H1 (cell line): Measurements from ENCODE around the gene NAALADL1. TPM values are rescaled to one million over a fixed set of nuclear protein-coding genes. Genes with fewer than 3 reads are reported as not detected.

Source experiments
- CTCF ChIA-PET: fragments of 300-600 bp; sonication (Branson Sonifier 250); formaldehyde crosslinking; loops from one replicate; lab custom pipeline; 2021; ENCODE audit not compliant: partially characterized antibody; lab: Charles Lee
- POLR2A ChIA-PET: fragments of 300-600 bp; sonication (Branson Sonifier 250); formaldehyde crosslinking; loops from one replicate; lab custom pipeline; 2021; ENCODE audit warnings: inconsistent platforms; ENCODE audit not compliant: partially characterized antibody; lab: Charles Lee
- DNase-seq, 2 experiments: peaks; one replicate each; pipeline versions ENCODE4 v3.0.0 to v3.0.0-alpha.2; 2010 to 2022; ENCODE audit warnings: low spot score in 2 of 2, low read depth in 1 of 2, mixed read lengths in 1 of 2
- FAIRE-seq: peaks from 2 replicates; lab custom pipeline; 2011; peaks lifted over from hg19 to GRCh38; lab: Jason Lieb, UNC
- H2AFZ ChIP-seq: 2 replicates; pipeline ENCODE4 v1.8.1; 2012; ENCODE audit warnings: low read length, inconsistent platforms
- H2AK5ac ChIP-seq: 2 replicates; pipeline ENCODE4 v1.6.1; 2013; ENCODE audit warnings: low read depth, low read length
- H2BK120ac ChIP-seq: replicated peaks from 2 replicates; pipeline ENCODE3; 2013; ENCODE audit warnings: low read depth, low read length, inconsistent platforms
- H2BK12ac ChIP-seq: 2 replicates; pipeline ENCODE4 v1.6.1; 2013; ENCODE audit warnings: low read depth, low read length
- H2BK15ac ChIP-seq: 2 replicates; pipeline ENCODE4 v1.6.1; 2013; ENCODE audit warnings: low read length
- H2BK20ac ChIP-seq: 2 replicates; pipeline ENCODE4 v1.6.1; 2013; ENCODE audit warnings: low read length
- H2BK5ac ChIP-seq: 2 replicates; pipeline ENCODE4 v1.6.1; 2013; ENCODE audit warnings: low read depth, low read length
- H3K14ac ChIP-seq: 2 replicates; pipeline ENCODE4 v1.6.1; 2013; ENCODE audit warnings: inconsistent platforms; ENCODE audit not compliant: insufficient read length
- H3K18ac ChIP-seq: 2 replicates; pipeline ENCODE4 v1.6.1; 2013; ENCODE audit warnings: low read length; ENCODE audit errors: extremely low read depth
- H3K23ac ChIP-seq: 2 replicates; pipeline ENCODE4 v1.6.1; 2013; ENCODE audit warnings: inconsistent platforms; ENCODE audit not compliant: insufficient read length
- H3K23me2 ChIP-seq: 2 replicates; pipeline ENCODE4 v1.6.1; 2013; ENCODE audit warnings: low read depth, low read length
- H3K27ac ChIP-seq: 2 replicates; pipeline ENCODE4 v1.6.1; 2011; ENCODE audit warnings: low read depth, low read length, inconsistent platforms
- H3K27me3 ChIP-seq, 4 experiments: replicated peaks in 1 of 4; 1 replicate in 1 of 4; 2 replicates in 3 of 4; pipeline versions ENCODE4 v1.6.1 to v1.8.1; 2011 to 2013; ENCODE audit warnings: low read length in 3 of 4, mild to moderate bottlenecking in 3 of 4, inconsistent platforms in 2 of 4, mixed read lengths in 2 of 4, moderate library complexity in 1 of 4; ENCODE audit not compliant: control insufficient read depth in 3 of 4, insufficient read depth in 3 of 4; ENCODE audit errors: extremely low read depth in 1 of 4
- H3K36me3 ChIP-seq, 4 experiments: 2 replicates each; pipeline versions ENCODE4 v1.6.1 to v1.8.1; 2011 to 2013; ENCODE audit warnings: mild to moderate bottlenecking in 4 of 4, low read length in 3 of 4, moderate library complexity in 2 of 4, control low read depth in 1 of 4, inconsistent platforms in 1 of 4; ENCODE audit not compliant: insufficient read depth in 4 of 4, control insufficient read depth in 2 of 4
- H3K4ac ChIP-seq: replicated peaks from 2 replicates; pipeline ENCODE3; 2013; ENCODE audit warnings: low read length, low read depth, mixed read lengths, inconsistent platforms; ENCODE audit not compliant: insufficient read length
- H3K4me1 ChIP-seq, 4 experiments: replicated peaks in 1 of 4; 1 replicate in 1 of 4; 2 replicates in 3 of 4; pipeline versions ENCODE4 v1.6.1 to v1.8.1; 2011 to 2013; ENCODE audit warnings: low read length in 3 of 4, inconsistent platforms in 2 of 4, mixed read lengths in 1 of 4; ENCODE audit not compliant: insufficient read depth in 4 of 4, control insufficient read depth in 3 of 4
- H3K4me2 ChIP-seq, 2 experiments: 2 replicates each; pipeline versions ENCODE4 v1.6.1 to v1.8.1; 2011 to 2013; ENCODE audit warnings: low read depth in 2 of 2, low read length in 2 of 2, control low read depth in 1 of 2, inconsistent platforms in 1 of 2, mild to moderate bottlenecking in 1 of 2; ENCODE audit not compliant: insufficient read depth in 1 of 2
- H3K4me3 ChIP-seq, 4 experiments: fragments of 200-600, 300-600 bp in 1 of 4; sonication (generic), shearing (Covaris generic), sonication (Bioruptor Twin) in 1 of 4; 2 replicates each; pipeline versions ENCODE4 v1.5.1 to v1.8.1; 2011 to 2016; ENCODE audit warnings: low read length in 4 of 4, low read depth in 3 of 4, control low read depth in 2 of 4, inconsistent platforms in 2 of 4, mild to moderate bottlenecking in 2 of 4, mixed read lengths in 1 of 4, moderate library complexity in 1 of 4; ENCODE audit not compliant: insufficient read depth in 2 of 4; ENCODE audit errors: extremely low read depth in 1 of 4
- H3K56ac ChIP-seq: replicated peaks from 2 replicates; pipeline ENCODE3; 2013; ENCODE audit warnings: low read depth, mild to moderate bottlenecking, mixed read lengths, low read length, inconsistent platforms; ENCODE audit not compliant: insufficient read length
- H3K79me1 ChIP-seq: 2 replicates; pipeline ENCODE4 v1.6.1; 2013; ENCODE audit warnings: low read depth, low read length, control low read depth
- H3K79me2 ChIP-seq, 2 experiments: 2 replicates each; pipeline versions ENCODE4 v1.6.1 to v1.8.1; 2012 to 2013; ENCODE audit warnings: low read length in 2 of 2, mild to moderate bottlenecking in 2 of 2, inconsistent platforms in 1 of 2; ENCODE audit not compliant: insufficient read depth in 2 of 2, control insufficient read depth in 1 of 2
- H3K9ac ChIP-seq, 4 experiments: replicated peaks in 1 of 4; 1 replicate in 1 of 4; 2 replicates in 3 of 4; pipeline versions ENCODE4 v1.6.1 to v1.8.1; 2011 to 2013; ENCODE audit warnings: low read depth in 3 of 4, low read length in 3 of 4, control low read depth in 2 of 4, mild to moderate bottlenecking in 2 of 4, moderate library complexity in 2 of 4, inconsistent platforms in 1 of 4; ENCODE audit errors: extremely low read depth in 1 of 4
- H3K9me3 ChIP-seq, 2 experiments: 2 replicates each; pipeline versions ENCODE4 v1.6.1 to v1.8.1; 2012 to 2013; ENCODE audit warnings: mild to moderate bottlenecking in 2 of 2, moderate library complexity in 2 of 2, control low read depth in 1 of 2, inconsistent platforms in 1 of 2, low read depth in 1 of 2, low read length in 1 of 2, mixed read lengths in 1 of 2; ENCODE audit not compliant: insufficient read depth in 2 of 2
- H4K20me1 ChIP-seq, 2 experiments: replicated peaks in 1 of 2; 2 replicates each; pipeline versions ENCODE3 to v1.8.1; 2011 to 2013; ENCODE audit warnings: inconsistent platforms in 2 of 2, low read length in 2 of 2, mild to moderate bottlenecking in 1 of 2; ENCODE audit not compliant: insufficient read depth in 2 of 2, control insufficient read depth in 1 of 2
- H4K5ac ChIP-seq: 2 replicates; pipeline ENCODE4 v1.6.1; 2013; ENCODE audit warnings: low read length, low read depth, mixed read lengths, inconsistent platforms; ENCODE audit not compliant: insufficient read length
- H4K8ac ChIP-seq: 2 replicates; pipeline ENCODE4 v1.8.0; 2013; ENCODE audit warnings: mild to moderate bottlenecking, moderate library complexity, low read length, inconsistent platforms; ENCODE audit not compliant: insufficient read depth; ENCODE audit errors: extremely low read depth
- H4K91ac ChIP-seq: replicated peaks from 2 replicates; pipeline ENCODE3; 2013; ENCODE audit warnings: low read length, mixed read lengths, inconsistent platforms; ENCODE audit not compliant: insufficient read length
- CBX8 ChIP-seq: fragments of 300-800, 300-1000 bp; sonication (generic); IDR thresholded peaks from 2 replicates; pipeline ENCODE4 v1.7.1; 2016; ENCODE audit warnings: low read depth, low read length, borderline replicate concordance
- CTBP2 ChIP-seq: IDR thresholded peaks from 2 replicates; pipeline ENCODE4 v1.7.0; 2011; ENCODE audit warnings: borderline replicate concordance, mild to moderate bottlenecking, moderate library complexity, mixed read lengths, low read length; ENCODE audit not compliant: insufficient read depth, insufficient read length
- GTF2F1 ChIP-seq: IDR thresholded peaks from 2 replicates; pipeline ENCODE4 v1.6.1; 2012; ENCODE audit warnings: low read depth, low read length, improper control_type of control experiment, borderline replicate concordance
- KDM5A ChIP-seq: fragments of 200-600 bp; IDR thresholded peaks from 2 replicates; pipeline ENCODE4 v1.7.1; 2012; ENCODE audit warnings: mild to moderate bottlenecking, low read length, inconsistent platforms, mixed read lengths
- NRF1 ChIP-seq: IDR thresholded peaks from 2 replicates; pipeline ENCODE4 v1.6.1; 2011; ENCODE audit warnings: mild to moderate bottlenecking, low read depth, low read length, improper control_type of control experiment
- RBBP5 ChIP-seq: IDR thresholded peaks from 2 replicates; pipeline ENCODE4 v1.7.1; 2012; ENCODE audit warnings: low read depth, mild to moderate bottlenecking, inconsistent platforms, low read length, moderate library complexity, borderline replicate concordance
- SRF ChIP-seq: IDR thresholded peaks from 2 replicates; pipeline ENCODE4 v1.6.1; 2011; ENCODE audit warnings: mild to moderate bottlenecking, low read depth, low read length, moderate library complexity
- TAF7 ChIP-seq: optimal IDR thresholded peaks from 2 replicates; pipeline ENCODE3; 2011; ENCODE audit warnings: low read depth, mild to moderate bottlenecking, inconsistent platforms, low read length, moderate library complexity, borderline replicate concordance
- USF2 ChIP-seq: IDR thresholded peaks from 2 replicates; pipeline ENCODE4 v1.6.1; 2011; ENCODE audit warnings: low read length, improper control_type of control experiment
- WGBS, 2 experiments: shearing (Covaris generic) in 1 of 2; methylation state at CpG; one replicate each; pipeline versions ENCODE4 v1.1.6 to v1.1.7; 2013 to 2015; ENCODE audit warnings: low lambda C conversion rate in 2 of 2, mixed read lengths in 2 of 2, inconsistent platforms in 1 of 2, low coverage in 1 of 2, missing lambda C conversion rate in 1 of 2; ENCODE audit not compliant: insufficient replicate concordance in 2 of 2, insufficient coverage in 1 of 2, insufficient read length in 1 of 2; ENCODE audit errors: extremely low coverage in 1 of 2, missing lambda C conversion rate in 1 of 2; 5-methylcytosine and 5-hydroxymethylcytosine counted together
- polyA plus RNA-seq, 7 experiments: library from polyadenylated mRNA; depleted of rRNA in 3 of 7; stranded (reverse) in 5 of 7; unstranded in 2 of 7; fragments of >200 nt in 5 of 7; fragments of 200-250 nt in 2 of 7; gene quantifications; 1 replicate in 5 of 7; 2 replicates in 1 of 7; 4 replicates in 1 of 7; pipeline versions ENCODE4 v1.2.1 to v1.2.3, GENCODE V29; 2011 to 2013; ENCODE audit warnings: missing spikeins in 2 of 7, mixed read lengths in 2 of 7
- total RNA-seq: library from RNA; stranded (reverse); fragmentation: NEBNext Ultra II Directional; extraction: Animal tissue kit (Norgen Biotek cat#: 25700); gene quantifications from 2 replicates; pipeline ENCODE4 v1.2.1, GENCODE V29; 2021

Gene NAALADL1
- total and polyA plus RNA-seq, 2 of the 8 experiments (the other 6 are each of a cell fraction or from before 2014, with no cell fraction given), result 7.5 to 9.9 TPM

- peak; percentile 80 to 94 for DNase-seq
- CTCF ChIA-PET, result interaction anchor here (1.0 to 4.2 kb wide), 9 partner anchors 9 to 156 kb away, joined by 3 to 12 read pairs (median 3); partner anchors contain the start of genes ARL2 and CDCA5
- TF ChIP-seq GTF2F1, result no peak
- peak; percentile 63 for TF ChIP-seq TAF7
- TF ChIP-seq CBX8, result no peak
- TF ChIP-seq RBBP5, result no peak
- TF ChIP-seq USF2, result no peak
- no peak for TF ChIP-seq SRF
- TF ChIP-seq CTBP2, result no peak
- no peak for TF ChIP-seq NRF1
- TF ChIP-seq KDM5A, result no peak
Measured at GRCh38 chr11:65040847-65041622, 17.3 kb downstream of the NAALADL1 start, which contains the start of gene SAC3D1. Gene SAC3D1 (plus strand): TSS chr11:65041210. CDS start chr11:65041293, 83 bp downstream.

More at GRCh38 chr11:65040847-65041622, 17.3 kb downstream of the NAALADL1 start, which contains the start of gene SAC3D1:
- peaks cover 2% of the 10 kb centered on the region for H3K79me1 ChIP-seq
- peak within 1 kb of the TSS; percentile 98 for H2BK5ac ChIP-seq
- H2BK20ac ChIP-seq, result no peak within 1 kb of the TSS
- no peak within 1 kb of the TSS for H2BK15ac ChIP-seq
- peak within 1 kb of the TSS; percentile 86 to 94 (median 92) for H3K9ac ChIP-seq
- no peak within 1 kb of the TSS for H3K23ac ChIP-seq
- peak within 1 kb of the TSS; percentile 83 for H3K56ac ChIP-seq
- peak within 1 kb of the TSS; percentile 48 to 93 (median 80) for H3K4me3 ChIP-seq
- 3% methylated on average over 63 of the region's 91 CpGs; no CpG with 5 or more reads in 1 of the 2 experiments for WGBS, 2 experiments
- H3K36me3 ChIP-seq, result peaks cover 3 to 12% (median 6%) of the 10 kb centered on the region in 4 experiments; a peak in 4 of 8 replicates
- H4K8ac ChIP-seq, result peak within 1 kb of the TSS; percentile 96
- peak within 1 kb of the TSS; percentile 12; the same call in 1 of the 2 replicates for H2BK12ac ChIP-seq
- H3K79me2 ChIP-seq, result peaks cover 0 to 16% of the 10 kb centered on the region in 2 experiments; a peak in 2 of 4 replicates
- peak within 1 kb of the TSS; percentile 71; the same call in 1 of the 2 replicates for H2AFZ ChIP-seq
- peak within 1 kb of the TSS; percentile 85; the same call in 1 of the 2 replicates for H3K27ac ChIP-seq
- FAIRE-seq, result peak; percentile 66
- peak within 1 kb of the TSS; percentile 93 for H3K18ac ChIP-seq
- no peak within 1 kb of the TSS for H3K14ac ChIP-seq
- H3K4ac ChIP-seq, result peak within 1 kb of the TSS; percentile 78
- peak within 1 kb of the TSS; percentile 74 for H4K5ac ChIP-seq
- POLR2A ChIA-PET, result interaction anchor here (0.6 to 3.5 kb wide), 19 partner anchors 9 to 252 kb away, joined by 3 to 10 read pairs (median 4); partner anchors contain the start of genes ARL2, CDCA5, MEN1 and SNX15
- H4K91ac ChIP-seq, result no peak within 1 kb of the TSS
- no peak within 1 kb of the TSS for H2BK120ac ChIP-seq
- no peaks in the 10 kb centered on the region for H3K9me3 ChIP-seq
- H3K4me1 ChIP-seq, result no peaks in the 10 kb centered on the region; a peak in 2 of 7 replicates
- peak within 1 kb of the TSS; percentile 63 to 90 for H3K4me2 ChIP-seq
- peaks cover 10 to 13% of the 10 kb centered on the region in 2 experiments for H4K20me1 ChIP-seq
- no peaks in the 10 kb centered on the region; the same call in 1 of the 2 replicates for H3K23me2 ChIP-seq
- H3K27me3 ChIP-seq, result no peaks in the 10 kb centered on the region
- no peak within 1 kb of the TSS for H2AK5ac ChIP-seq
